HL-60/S4 treated with phorbol 12-myristate 13-acetate at 8.2 ng/mL for 4 days and 3 days (cell line): Measurements from ENCODE around the gene TTC33.

Source experiments
- in situ Hi-C: fragments of 300-500 bp; cut with MboI; formaldehyde crosslinking; loops from 2 replicates; pipeline ENCODE4 v1.15.0; 2022; ENCODE audit warnings: low sequenced_read_pairs

TTC33 gene

GRCh38 chr5:40499007-40499406, 256.8 kb downstream of the TTC33 start:
- in situ Hi-C loops = loop anchor here (25.0 kb wide), 1 partner anchor 163 kb away; no protein-coding TSS in a partner anchor

DNA sequence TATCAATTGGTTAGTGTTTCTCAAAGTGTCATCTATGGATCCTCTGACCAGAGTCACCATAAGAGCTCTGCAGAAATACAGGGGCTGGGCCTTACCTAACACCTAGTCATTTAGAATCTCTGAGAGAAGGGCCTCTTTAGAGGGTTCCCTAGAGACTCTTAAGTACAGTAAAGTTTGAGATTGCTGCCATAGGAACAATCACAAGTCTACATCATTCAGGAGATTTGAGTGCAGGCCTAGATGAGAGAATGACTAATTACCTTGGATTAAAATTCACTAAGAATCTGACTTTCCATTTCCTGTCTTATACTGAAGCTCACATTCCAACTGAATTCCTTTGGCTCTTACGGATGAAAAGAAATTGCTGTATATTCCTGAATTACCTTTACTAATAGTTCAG, 258.2 kb downstream of the TTC33 start:
- in situ Hi-C loops = loop anchor here (25.0 kb wide), 1 partner anchor 165 kb away; no protein-coding TSS in a partner anchor

- in situ Hi-C loops = loop anchor here (25.0 kb wide), 1 partner anchor 167 kb away; no protein-coding TSS in a partner anchor
Observed at GRCh38 chr5:40495237-40495635, 260.5 kb downstream of the TTC33 start.

DNA sequence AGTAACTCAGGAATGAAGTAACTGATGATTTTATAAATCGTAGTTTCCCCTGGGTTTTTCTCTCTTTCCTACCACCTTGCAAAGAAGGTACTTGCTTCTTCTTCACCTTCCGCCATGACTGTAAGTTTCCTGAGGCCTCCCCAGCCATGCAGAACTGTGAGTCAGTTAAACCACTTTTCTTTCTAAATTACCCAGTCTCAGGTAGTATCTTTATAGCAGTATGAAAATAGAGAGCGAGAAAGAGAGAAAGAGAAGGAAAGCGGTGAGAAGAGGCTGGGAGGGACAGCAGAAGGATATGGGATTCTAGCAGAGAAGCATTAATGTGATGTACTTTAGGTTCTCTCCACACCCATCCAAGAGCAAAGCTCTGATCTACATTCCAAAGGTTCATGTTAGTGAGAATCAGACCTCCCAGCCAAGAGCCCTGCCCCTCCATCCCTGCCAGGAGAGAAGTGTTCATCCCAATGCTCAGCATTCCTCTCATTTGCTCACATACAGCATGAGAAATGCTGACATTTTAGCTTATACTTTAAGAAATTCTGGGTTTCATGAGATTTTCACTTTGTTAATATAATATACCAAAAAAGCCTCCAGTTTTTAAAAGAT, 261.0 kb downstream of the TTC33 start:
- in situ Hi-C loops = loop anchor here (25.0 kb wide), 1 partner anchor 168 kb away; no protein-coding TSS in a partner anchor

- in situ Hi-C loops = loop anchor here (25.0 kb wide), 1 partner anchor 170 kb away; no protein-coding TSS in a partner anchor
Observed at GRCh38 chr5:40492056-40492455, 263.7 kb downstream of the TTC33 start.

GRCh38 chr5:40491644-40492043, 264.1 kb downstream of the TTC33 start:
- in situ Hi-C loops = loop anchor here (25.0 kb wide), 1 partner anchor 171 kb away; no protein-coding TSS in a partner anchor

DNA sequence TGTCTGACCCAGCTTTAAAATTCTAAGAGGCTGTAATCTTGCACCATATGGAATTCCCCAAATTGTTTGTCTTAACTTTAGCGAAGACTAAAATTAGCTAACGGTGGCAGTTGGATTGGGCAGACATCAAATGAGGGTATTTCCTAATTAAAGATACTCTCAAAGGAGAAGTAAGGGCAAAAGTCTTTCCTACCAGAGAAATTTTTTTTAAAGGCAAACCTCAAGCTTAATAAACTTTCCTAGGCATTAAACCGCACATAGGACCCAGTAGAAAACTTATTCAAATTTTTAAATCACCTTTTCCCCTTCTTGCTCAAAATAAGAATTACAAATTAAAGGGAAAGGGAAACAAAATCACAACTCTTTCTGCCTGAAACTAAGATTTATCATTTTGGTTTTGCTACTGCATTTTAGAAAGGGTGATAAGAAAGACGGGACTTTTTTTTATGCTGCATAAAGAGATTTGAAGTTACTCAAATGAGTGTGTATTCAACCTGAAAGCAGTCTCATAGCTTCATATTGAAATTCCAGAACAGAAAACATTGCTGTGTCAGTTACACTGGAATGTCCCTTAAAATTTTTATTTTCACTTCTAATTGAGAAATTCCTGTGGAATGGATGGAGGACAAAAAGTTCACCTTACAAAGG, 265.2 kb downstream of the TTC33 start:
- in situ Hi-C loops = loop anchor here (25.0 kb wide), 1 partner anchor 172 kb away; no protein-coding TSS in a partner anchor

DNA sequence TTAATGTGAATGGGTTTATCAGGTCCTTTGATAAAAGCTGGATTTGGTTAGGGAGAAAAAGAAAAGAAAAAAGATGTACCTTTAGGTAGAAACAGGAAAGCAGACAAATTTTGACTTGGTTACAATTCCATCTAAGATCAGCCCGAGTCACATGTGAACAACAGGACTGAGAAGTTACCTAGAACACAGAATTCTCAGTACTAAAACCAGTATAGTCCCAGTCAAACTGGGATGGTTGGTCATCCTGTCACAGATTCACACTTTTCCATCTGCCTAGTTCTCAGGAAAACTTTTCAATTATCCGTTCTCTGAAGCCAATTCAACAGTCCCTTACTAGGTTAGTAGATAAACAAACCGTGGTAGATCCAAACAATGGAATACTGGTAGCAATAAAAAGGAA, 266.3 kb downstream of the TTC33 start:
- in situ Hi-C loops = loop anchor here (25.0 kb wide), 1 partner anchor 173 kb away; no protein-coding TSS in a partner anchor

- in situ Hi-C loops = loop anchor here (25.0 kb wide), 1 partner anchor 176 kb away; no protein-coding TSS in a partner anchor
Observed at GRCh38 chr5:40486437-40487275, 269.1 kb downstream of the TTC33 start.

DNA sequence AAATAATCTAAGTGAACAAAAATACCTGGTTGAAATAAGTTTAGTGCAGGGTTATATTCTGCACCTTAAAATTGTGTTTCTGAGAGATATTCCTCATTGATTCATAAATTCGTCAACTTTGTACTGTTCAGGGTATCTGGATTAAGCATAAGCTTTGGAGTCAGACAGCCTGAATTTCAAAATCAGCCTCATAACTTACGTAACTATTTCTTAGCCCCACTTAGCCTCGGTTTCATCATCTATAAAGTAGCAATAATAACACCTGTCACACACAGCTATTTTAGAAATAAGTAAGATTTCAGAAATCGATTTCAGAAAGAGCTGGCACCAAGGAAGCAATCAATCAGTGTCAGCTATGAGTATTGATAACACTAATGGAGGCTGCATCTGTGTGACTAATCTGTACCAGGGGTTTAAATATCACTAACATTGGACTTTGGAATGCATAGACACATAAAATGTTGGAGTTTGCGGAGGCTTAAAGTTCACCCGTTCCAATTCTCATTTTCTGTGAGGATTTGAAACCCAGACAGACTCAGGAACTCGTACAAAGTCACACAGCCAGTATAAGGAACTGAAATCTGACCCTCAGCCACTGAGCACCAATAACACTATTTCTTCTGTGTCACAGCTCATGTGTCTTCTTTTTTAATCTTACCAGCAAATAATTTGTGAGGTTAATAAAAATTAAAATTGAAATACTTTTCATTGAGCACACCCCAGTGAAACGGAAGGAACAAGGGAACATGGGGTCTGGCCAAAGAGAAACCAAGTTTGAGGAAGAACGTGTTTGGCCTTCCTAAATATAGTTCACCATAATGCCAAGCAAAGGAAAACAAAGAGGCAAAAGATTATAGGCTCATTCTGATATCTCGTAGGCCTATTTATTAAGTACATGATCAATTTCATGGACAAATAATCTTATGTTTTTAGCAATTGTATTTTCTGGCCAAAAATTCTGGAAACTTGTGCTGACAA, 270.5 kb downstream of the TTC33 start:
- in situ Hi-C loops = loop anchor here (25.0 kb wide), 1 partner anchor 177 kb away; no protein-coding TSS in a partner anchor

- in situ Hi-C loops = loop anchor here (25.0 kb wide), 1 partner anchor 178 kb away; no protein-coding TSS in a partner anchor
Observed at GRCh38 chr5:40484495-40484894, 271.3 kb downstream of the TTC33 start.

GRCh38 chr5:40483316-40483715, 272.4 kb downstream of the TTC33 start:
- in situ Hi-C loops = loop anchor here (25.0 kb wide), 1 partner anchor 179 kb away; no protein-coding TSS in a partner anchor

GRCh38 chr5:40481241-40481640, 274.5 kb downstream of the TTC33 start:
- in situ Hi-C loops = loop anchor here (25.0 kb wide), 1 partner anchor 181 kb away; no protein-coding TSS in a partner anchor

GRCh38 chr5:40480392-40480791, 275.4 kb downstream of the TTC33 start:
- in situ Hi-C loops = loop anchor here (25.0 kb wide), 1 partner anchor 182 kb away; no protein-coding TSS in a partner anchor

GRCh38 chr5:40479939-40480338, 275.8 kb downstream of the TTC33 start:
- in situ Hi-C loops = loop anchor here (25.0 kb wide), 1 partner anchor 182 kb away; no protein-coding TSS in a partner anchor

DNA sequence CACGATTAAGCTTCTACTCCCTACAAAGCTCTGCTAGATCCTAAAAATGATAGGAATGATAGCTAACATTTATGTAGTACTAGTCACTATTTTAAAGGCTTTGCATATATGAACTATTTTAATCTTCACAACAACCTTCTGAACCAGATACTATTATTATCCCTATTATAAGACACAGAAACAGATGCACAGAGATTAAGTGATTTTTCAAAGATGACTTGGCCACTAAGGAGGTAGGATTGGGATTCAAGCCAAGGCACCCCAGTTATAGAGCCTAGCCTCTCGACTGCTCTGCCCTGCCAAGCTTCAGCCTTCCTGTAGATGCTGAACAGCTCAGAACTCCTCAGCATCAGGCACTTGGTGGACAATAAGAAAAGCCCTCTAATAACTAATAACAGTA, 277.0 kb downstream of the TTC33 start:
- in situ Hi-C loops = loop anchor here (25.0 kb wide), 1 partner anchor 184 kb away; no protein-coding TSS in a partner anchor

GRCh38 chr5:40477856-40478546, 277.8 kb downstream of the TTC33 start:
- in situ Hi-C loops = loop anchor here (25.0 kb wide), 1 partner anchor 184 kb away; no protein-coding TSS in a partner anchor

DNA sequence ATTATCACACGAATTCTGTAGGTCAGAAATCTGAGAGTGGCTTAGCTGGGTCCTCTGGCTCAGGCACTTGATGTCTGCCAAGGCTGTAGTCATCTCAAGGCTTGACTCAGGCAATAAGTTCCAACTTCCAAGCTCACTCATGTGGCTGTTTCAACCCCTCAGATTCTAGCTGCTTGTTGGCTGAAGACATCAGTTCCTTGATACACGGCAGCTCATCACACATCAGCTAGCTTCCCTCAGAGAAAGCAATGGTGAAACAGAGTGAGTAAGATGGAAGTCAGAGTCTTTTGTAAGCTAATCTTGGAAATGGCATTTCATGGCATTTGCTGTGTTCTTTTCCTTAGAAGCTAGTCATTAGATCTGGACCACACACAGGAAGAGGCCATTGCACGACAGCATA, 280.2 kb downstream of the TTC33 start:
- in situ Hi-C loops = loop anchor here (25.0 kb wide), 1 partner anchor 187 kb away; no protein-coding TSS in a partner anchor

- in situ Hi-C loops = no loop called here
Observed at GRCh38 chr5:40474250-40474649, 281.5 kb downstream of the TTC33 start.
